BE2C (cell line): Measurements from ENCODE around the gene PIGN.

Experiments used
- DNase-seq: peaks from one replicate; pipeline ENCODE4 v3.0.0-alpha.2; 2020
- H3K27me3 ChIP-seq: fragments of 250-450 bp; sonication (Bioruptor Pico); 2 replicates; pipeline ENCODE4 v1.5.1; 2020; ENCODE audit warnings: mild to moderate bottlenecking
- H3K36me3 ChIP-seq: fragments of 250-450 bp; sonication (Bioruptor Pico); 2 replicates; pipeline ENCODE4 v1.5.1; 2020; ENCODE audit warnings: mild to moderate bottlenecking
- H3K4me1 ChIP-seq: fragments of 250-450 bp; sonication (Bioruptor Pico); 2 replicates; pipeline ENCODE4 v1.5.1; 2020
- H3K4me3 ChIP-seq: 2 replicates; pipeline ENCODE4 v1.5.1; 2011; ENCODE audit warnings: low read depth, low read length
- H3K9me3 ChIP-seq: fragments of 250-450 bp; sonication (Bioruptor Pico); 2 replicates; pipeline ENCODE4 v1.5.1; 2020
- TF ChIP-seq, protein P1 (sequence below): IDR thresholded peaks from 2 replicates; pipeline ENCODE4 v1.5.1; 2012; ENCODE audit warnings: mild to moderate bottlenecking, low read depth, low read length

The PIGN gene

DNA sequence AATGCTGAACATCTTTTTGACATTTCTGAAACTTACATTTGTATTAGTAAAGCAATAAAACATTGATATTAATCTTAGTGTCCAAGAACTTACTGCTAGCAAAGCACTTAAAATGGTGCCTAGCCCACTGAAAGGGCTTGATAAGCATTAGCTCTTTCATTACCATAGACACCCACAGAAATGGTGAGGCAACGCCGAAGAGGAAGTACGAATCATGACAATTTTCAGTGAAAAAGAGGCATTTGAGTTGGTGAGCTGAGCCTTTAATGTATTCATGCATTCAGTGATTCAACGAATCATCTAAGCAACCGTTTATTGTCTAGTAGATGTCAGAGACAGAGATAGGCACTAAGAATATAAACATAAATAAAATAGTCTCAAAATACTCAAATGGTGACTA is 101.1 kb downstream of the PIGN start:
- no peak overlapping the region for H3K4me3 ChIP-seq
- H3K4me1 ChIP-seq = no peaks in the 10 kb centered on the region
- H3K27me3 ChIP-seq = no peaks in the 10 kb centered on the region
- H3K36me3 ChIP-seq = no peaks in the 10 kb centered on the region
- no peaks in the 10 kb centered on the region for H3K9me3 ChIP-seq
- no peak for DNase-seq
- TF ChIP-seq, protein P1, sequence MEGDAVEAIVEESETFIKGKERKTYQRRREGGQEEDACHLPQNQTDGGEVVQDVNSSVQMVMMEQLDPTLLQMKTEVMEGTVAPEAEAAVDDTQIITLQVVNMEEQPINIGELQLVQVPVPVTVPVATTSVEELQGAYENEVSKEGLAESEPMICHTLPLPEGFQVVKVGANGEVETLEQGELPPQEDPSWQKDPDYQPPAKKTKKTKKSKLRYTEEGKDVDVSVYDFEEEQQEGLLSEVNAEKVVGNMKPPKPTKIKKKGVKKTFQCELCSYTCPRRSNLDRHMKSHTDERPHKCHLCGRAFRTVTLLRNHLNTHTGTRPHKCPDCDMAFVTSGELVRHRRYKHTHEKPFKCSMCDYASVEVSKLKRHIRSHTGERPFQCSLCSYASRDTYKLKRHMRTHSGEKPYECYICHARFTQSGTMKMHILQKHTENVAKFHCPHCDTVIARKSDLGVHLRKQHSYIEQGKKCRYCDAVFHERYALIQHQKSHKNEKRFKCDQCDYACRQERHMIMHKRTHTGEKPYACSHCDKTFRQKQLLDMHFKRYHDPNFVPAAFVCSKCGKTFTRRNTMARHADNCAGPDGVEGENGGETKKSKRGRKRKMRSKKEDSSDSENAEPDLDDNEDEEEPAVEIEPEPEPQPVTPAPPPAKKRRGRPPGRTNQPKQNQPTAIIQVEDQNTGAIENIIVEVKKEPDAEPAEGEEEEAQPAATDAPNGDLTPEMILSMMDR = no peak

DNA sequence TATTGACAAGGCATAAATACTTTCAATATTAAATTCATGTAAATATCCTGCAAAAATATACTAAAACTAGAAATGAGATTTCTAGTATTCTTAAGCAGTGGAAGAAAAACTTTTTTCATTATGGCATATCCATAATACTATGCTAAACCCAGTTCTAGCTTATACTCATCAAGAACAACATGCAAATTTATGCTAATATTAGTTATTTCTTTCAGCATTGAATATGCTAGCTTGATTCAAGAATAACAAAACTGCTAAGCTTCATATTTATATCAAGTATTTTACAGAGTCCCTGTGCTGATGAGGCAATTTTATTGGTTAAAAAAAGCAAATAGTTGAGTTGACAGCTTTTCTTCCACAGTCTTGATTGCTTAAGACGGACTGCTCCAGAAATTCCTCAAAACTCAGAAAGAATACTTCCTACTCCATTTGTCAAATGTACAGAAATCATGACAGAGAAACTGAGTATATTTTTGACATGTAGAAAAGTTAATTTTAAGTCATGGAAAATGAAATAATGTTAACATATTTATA is 105.0 kb downstream of the PIGN start:
- Histone ChIP-seq H3K36me3 (no peaks in the 10 kb centered on the region), H3K27me3 (no peaks in the 10 kb centered on the region), H3K4me3 (no peak overlapping the region), H3K9me3 (no peaks in the 10 kb centered on the region), H3K4me1 (no peaks in the 10 kb centered on the region)
- TF ChIP-seq, protein P1 = no peak
- no peak for DNase-seq

DNA sequence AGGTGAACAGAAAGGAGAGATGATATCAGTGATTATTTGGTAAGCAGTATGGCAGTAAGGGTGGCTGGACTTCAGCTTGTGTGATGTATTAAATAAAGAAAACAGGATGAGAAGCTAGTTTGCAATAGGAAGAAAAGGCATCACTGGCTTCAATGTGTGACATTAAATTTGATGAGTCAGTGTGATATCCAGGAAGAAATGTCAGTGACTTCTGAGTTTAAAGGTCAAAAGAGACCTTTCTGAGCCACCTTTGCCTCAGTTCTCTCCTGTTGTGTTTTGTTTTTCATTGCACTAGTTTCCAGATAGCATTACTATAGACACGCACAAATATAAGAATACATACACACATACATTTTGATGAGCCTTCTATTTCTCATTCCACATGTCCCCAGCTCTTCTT is 105.6 kb downstream of the PIGN start:
- Histone ChIP-seq H3K4me1 (no peaks in the 10 kb centered on the region), H3K36me3 (no peaks in the 10 kb centered on the region), H3K4me3 (no peak overlapping the region), H3K27me3 (no peaks in the 10 kb centered on the region), H3K9me3 (no peaks in the 10 kb centered on the region)
- TF ChIP-seq, protein P1 = no peak
- no peak for DNase-seq

DNA sequence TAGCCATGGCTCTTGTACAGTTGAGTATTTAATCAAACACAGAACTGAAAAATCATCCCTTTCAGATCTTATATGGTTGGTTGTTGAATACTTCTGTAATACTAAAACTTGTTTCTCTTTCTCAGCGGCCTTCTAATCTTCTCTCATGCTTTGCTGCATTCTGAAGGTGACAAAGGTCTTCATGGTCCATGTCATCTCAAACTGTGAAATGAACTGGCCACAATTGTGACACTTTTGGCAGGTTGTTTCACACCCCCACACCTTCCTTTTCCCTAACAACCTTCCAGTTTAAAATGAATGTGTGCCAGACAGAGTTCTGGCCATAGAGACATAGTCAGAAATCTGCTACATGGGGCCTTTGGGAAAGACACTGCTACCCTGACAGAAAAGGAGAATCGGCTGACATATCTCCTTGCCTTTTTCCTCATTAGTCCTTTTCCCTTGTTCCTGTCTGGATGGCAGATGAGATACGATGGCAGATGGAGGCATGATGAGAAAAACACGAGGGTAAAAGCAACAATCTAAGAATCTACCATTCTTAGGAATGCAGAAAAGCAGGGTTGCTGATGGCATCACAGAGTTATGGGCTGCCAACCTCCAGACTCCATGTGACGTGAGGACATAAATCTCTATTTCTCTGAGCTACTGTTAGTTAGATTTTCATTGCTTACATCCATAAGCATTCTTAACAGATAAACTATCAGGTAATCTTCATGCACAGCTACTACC is 106.5 kb downstream of the PIGN start:
- H3K36me3 ChIP-seq = no peaks in the 10 kb centered on the region
- H3K4me1 ChIP-seq = no peaks in the 10 kb centered on the region
- H3K4me3 ChIP-seq = no peak overlapping the region
- H3K27me3 ChIP-seq = no peaks in the 10 kb centered on the region
- TF ChIP-seq, protein P1 = no peak
- no peaks in the 10 kb centered on the region for H3K9me3 ChIP-seq
- DNase-seq = no peak

DNA sequence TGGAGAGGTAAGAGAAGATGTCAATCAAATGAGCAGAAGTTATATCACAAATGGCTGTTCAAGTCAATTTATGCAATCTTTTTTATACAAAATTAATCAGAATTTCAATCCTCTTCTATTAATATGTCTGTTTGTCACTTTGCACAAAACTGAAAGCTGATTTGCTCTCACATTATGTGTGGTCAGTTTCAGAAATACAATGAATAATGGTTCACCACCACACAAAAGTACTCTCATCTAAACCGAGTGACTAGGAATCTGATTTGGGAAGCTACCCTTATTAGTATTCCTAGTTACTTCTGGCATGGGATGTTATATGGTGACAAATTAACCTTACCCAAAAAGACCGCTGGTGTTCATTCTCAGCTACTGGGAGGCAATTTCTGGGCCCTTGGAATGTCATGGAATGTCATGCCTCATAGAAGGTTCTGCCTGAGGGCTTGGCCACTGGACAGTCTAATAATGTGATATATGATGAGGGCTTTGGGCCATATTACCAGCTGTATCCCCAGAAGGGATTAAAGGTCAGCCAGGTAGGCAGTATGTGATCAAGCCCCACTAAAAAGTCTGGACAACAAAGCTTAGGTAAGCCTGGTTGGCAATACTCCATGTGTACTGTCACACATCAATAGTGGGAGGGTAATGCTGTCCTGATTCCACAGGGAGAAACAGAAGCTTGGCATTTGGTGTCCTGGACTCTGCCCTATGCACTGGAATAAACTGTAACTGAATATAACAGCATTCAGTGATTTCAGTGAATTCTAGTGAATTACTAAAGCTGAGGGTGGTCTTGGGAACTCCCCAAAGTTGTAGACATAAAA is 113.2 kb downstream of the PIGN start:
- no peaks in the 10 kb centered on the region for H3K4me1 ChIP-seq
- TF ChIP-seq, protein P1 = no peak
- no peaks in the 10 kb centered on the region for H3K9me3 ChIP-seq
- no peaks in the 10 kb centered on the region for H3K27me3 ChIP-seq
- H3K4me3 ChIP-seq = no peak overlapping the region
- H3K36me3 ChIP-seq = no peaks in the 10 kb centered on the region
- no peak for DNase-seq

DNA sequence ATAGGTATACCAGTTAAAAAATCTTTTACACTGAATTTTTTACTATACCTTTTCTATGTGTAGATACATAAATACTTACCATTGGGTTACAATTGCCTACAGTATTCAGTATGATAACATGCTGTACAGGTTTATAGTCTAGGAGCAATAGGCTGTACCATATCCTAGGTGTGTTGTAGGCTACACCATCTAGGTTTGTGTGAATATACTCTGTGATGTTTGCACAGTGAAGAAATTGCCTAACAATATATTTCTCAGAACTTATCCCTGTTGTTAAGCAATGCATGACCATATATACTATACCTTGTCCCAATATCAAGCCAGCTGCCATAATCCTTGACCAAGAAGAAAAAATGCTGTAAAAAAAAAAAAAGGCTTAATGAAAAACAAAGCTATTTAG is 114.5 kb downstream of the PIGN start:
- H3K27me3 ChIP-seq = no peaks in the 10 kb centered on the region
- no peak for DNase-seq
- H3K4me3 ChIP-seq = no peak overlapping the region
- H3K36me3 ChIP-seq = no peaks in the 10 kb centered on the region
- no peaks in the 10 kb centered on the region for H3K9me3 ChIP-seq
- TF ChIP-seq, protein P1 = no peak
- H3K4me1 ChIP-seq = no peaks in the 10 kb centered on the region
